Immature natural killer cell (primary cell): ENCODE data around the gene ZNF431. TPM values are rescaled to one million over a fixed set of nuclear protein-coding genes. Genes with fewer than 3 reads are reported as not detected.
A peak's percentile ranks its signal among the peaks of the same experiment; 100 is the strongest.
"Not testable (repeated sequence)": the region's sequence is repeated elsewhere in the genome, so short reads cannot be mapped to it uniquely, and the experiment has no call there.

ENCODE experiments used
- DNase-seq, 3 donors: peaks; one replicate each; pipeline ENCODE4 v3.0.0; 2022; ENCODE audit warnings: mixed read lengths in 1 of 3
- H3K27ac Mint-ChIP-seq, 6 donors: one replicate each; pipeline ENCODE4 v1.8.0; 2020; ENCODE audit warnings: mixed read lengths in 6 of 6, mild to moderate bottlenecking in 5 of 6, inconsistent platforms in 4 of 6, moderate library complexity in 3 of 6
- H3K27me3 Mint-ChIP-seq, 3 donors: one replicate each; pipeline ENCODE4 v1.8.0; 2020 to 2021; ENCODE audit warnings: low read depth in 3 of 3, mild to moderate bottlenecking in 3 of 3, mixed read lengths in 3 of 3, moderate library complexity in 3 of 3, inconsistent platforms in 1 of 3
- H3K36me3 Mint-ChIP-seq, 3 donors: one replicate each; pipeline ENCODE4 v1.8.0; 2020; ENCODE audit warnings: mixed read lengths in 3 of 3, inconsistent platforms in 2 of 3, mild to moderate bottlenecking in 2 of 3
- H3K4me1 Mint-ChIP-seq, 2 donors: one replicate each; pipeline ENCODE4 v1.8.0; 2020; ENCODE audit warnings: inconsistent platforms in 2 of 2, mild to moderate bottlenecking in 2 of 2, mixed read lengths in 2 of 2, moderate library complexity in 1 of 2
- H3K4me3 Mint-ChIP-seq, 5 donors: one replicate each; pipeline ENCODE4 v1.8.0; 2020; ENCODE audit warnings: mild to moderate bottlenecking in 5 of 5, mixed read lengths in 5 of 5, inconsistent platforms in 3 of 5, moderate library complexity in 3 of 5
- H3K9me3 Mint-ChIP-seq, 6 donors: one replicate each; pipeline ENCODE4 v1.8.0; 2020; ENCODE audit warnings: mild to moderate bottlenecking in 6 of 6, mixed read lengths in 6 of 6, inconsistent platforms in 4 of 6, moderate library complexity in 3 of 6
- polyA plus RNA-seq, 3 donors: library from polyadenylated mRNA; unstranded; fragments of 300-500 nt; fragmentation: Illumina TruSeq; gene quantifications; one replicate each; pipeline ENCODE4 v1.2.3, GENCODE V29; 2021

ZNF431 gene
- polyA plus RNA-seq, 3 donors from 2014 or later = 6.3 to 12.7 (median 7.6) TPM

- peaks cover 33 to 70% of the 10 kb centered on the region in 2 donors for H3K4me1 Mint-ChIP-seq
- H3K27me3 Mint-ChIP-seq = no peaks in the 10 kb centered on the region
- no peak for DNase-seq
- H3K4me3 Mint-ChIP-seq = no peak overlapping the region
- H3K9me3 Mint-ChIP-seq = peaks cover 0 to 4% (median 0%) of the 10 kb centered on the region in 6 donors
- H3K36me3 Mint-ChIP-seq = peaks cover 3 to 25% (median 15%) of the 10 kb centered on the region in 3 donors
- H3K27ac Mint-ChIP-seq = peak overlapping the region in 3 of 6 donors; percentile 4 to 46 (median 35)
Measured at GRCh38 chr19:21158523-21159135, 16.8 kb downstream of the ZNF431 start.

DNA sequence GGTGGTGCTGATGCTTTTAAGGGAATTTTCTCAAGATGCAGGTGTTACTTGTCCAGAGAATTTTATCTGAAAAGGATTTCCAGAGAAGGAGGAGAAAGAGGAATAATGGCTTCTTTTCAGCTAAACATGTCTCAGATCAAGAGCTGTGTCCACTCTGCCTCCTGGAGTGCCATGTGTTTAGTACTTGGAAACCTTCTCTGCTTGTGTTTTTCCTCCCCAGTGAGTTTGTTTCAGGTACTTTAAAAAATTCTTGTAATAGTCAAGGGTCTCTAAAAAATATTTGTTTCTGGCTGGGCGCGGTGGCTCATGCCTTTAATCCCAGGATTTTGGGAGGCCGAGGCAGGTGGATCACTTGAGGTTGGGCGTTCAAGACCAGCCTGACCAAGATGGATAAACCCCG is 22.7 kb downstream of the ZNF431 start:
- peaks cover 26 to 58% of the 10 kb centered on the region in 2 donors for H3K4me1 Mint-ChIP-seq
- peaks cover 0 to 2% (median 0%) of the 10 kb centered on the region in 3 donors for H3K27me3 Mint-ChIP-seq
- peaks cover 0 to 2% (median 0%) of the 10 kb centered on the region in 6 donors for H3K9me3 Mint-ChIP-seq
- no peak for DNase-seq
- no peak overlapping the region for H3K4me3 Mint-ChIP-seq
- peak overlapping the region in 2 of 6 donors; percentile 1 to 8 for H3K27ac Mint-ChIP-seq
- H3K36me3 Mint-ChIP-seq = peaks cover under 1 to 20% (median 19%) of the 10 kb centered on the region in 3 donors

GRCh38 chr19:21166436-21166835 is 24.6 kb downstream of the ZNF431 start:
- no peak overlapping the region for H3K4me3 Mint-ChIP-seq
- peaks cover 18 to 47% of the 10 kb centered on the region in 2 donors for H3K4me1 Mint-ChIP-seq
- H3K27me3 Mint-ChIP-seq = peaks cover 0 to 2% (median 0%) of the 10 kb centered on the region in 3 donors
- H3K36me3 Mint-ChIP-seq = peaks cover 14 to 30% (median 26%) of the 10 kb centered on the region in 3 donors
- DNase-seq = no peak
- H3K9me3 Mint-ChIP-seq = peaks cover 0 to 2% (median 0%) of the 10 kb centered on the region in 6 donors
- H3K27ac Mint-ChIP-seq = peak overlapping the region in 2 of 6 donors; percentile 17 to 19

DNA sequence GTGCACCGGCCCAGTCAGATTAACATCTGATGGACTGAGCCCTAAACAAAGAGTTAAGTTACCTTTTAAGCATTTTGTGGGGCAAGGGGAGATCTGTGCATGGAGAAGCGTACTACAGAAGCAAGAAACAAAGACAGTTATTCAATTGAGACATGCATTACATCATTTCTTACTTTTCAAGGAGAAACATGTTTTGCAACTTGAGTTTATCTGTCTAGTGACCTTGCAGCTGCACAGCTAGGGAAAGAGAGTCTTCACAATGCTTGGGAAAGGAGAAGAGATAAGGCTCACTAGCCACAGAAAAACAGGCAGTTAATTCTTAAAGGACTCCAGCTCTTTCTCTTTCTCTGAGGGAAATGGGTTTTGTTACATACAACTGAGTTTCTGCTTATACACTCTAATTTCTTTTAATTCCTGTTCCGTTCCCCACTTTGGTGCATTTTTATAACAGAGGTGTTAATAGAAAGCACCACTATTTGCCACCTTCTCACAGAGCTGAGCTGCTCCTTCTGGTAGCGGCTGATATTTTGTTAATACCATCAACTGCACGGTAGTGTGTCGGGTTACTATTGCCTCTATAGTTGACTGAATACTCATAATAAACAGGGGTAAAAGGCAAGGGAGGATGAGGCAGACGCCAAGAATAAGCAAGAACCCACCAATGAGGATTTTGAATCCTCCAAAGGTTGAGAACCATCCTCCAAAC is 55.9 kb downstream of the ZNF431 start:
- Mint-ChIP-seq H3K36me3 (no peaks in the 10 kb centered on the region), H3K4me1 (no peaks in the 10 kb centered on the region), H3K27ac (no peak overlapping the region), H3K4me3 (no peak overlapping the region), H3K27me3 (peaks cover 0 to 2% (median 2%) of the 10 kb centered on the region in 3 donors), H3K9me3 (peaks cover 0 to 18% (median 0%) of the 10 kb centered on the region in 6 donors)
- no peak for DNase-seq

DNA sequence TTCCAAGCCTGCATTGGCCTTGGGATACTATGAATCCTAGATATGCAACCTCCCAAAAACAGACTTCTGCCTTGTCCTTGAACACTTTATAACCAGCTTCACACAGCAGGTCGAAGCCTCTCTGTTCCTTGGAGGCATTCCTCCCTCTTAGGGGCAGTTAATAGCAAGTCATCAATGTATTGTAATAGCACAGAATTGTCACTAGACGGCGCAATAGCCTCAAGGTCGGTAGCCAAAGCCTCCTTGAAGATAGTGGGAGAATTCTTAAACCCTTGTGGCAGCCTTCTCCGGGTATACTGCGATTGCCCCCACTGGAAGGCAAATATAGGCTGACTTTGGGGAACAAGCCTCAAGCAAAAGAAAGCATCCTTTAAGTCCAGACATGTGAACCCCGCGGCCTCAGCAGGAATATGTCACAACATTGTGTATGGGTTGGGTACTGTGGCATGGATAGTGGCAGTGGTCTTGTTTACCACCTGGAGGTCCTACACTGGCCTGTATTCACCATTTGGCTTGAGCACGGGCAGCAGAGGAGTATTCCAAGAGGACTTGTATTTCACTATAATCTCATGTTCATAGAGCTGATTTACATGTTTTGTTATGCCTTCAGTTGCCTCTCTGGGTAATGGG is 61.1 kb downstream of the ZNF431 start:
- Mint-ChIP-seq H3K4me3 (no peak overlapping the region), H3K9me3 (peaks cover 0 to 1% (median 0%) of the 10 kb centered on the region in 6 donors), H3K4me1 (no peaks in the 10 kb centered on the region), H3K27me3 (peaks cover 1 to 7% (median 5%) of the 10 kb centered on the region in 3 donors), H3K27ac (no peak overlapping the region), H3K36me3 (no peaks in the 10 kb centered on the region)
- DNase-seq = peak in 2 of 3 donors; percentile 37 to 39

- Mint-ChIP-seq H3K27ac (peak overlapping the region in 1 of 6 donors; percentile 40), H3K27me3 (peaks cover 0 to 3% (median 1%) of the 10 kb centered on the region in 3 donors), H3K36me3 (no peaks in the 10 kb centered on the region), H3K4me1 (no peaks in the 10 kb centered on the region), H3K9me3 (peaks cover 0 to 1% (median 0%) of the 10 kb centered on the region in 6 donors), H3K4me3 (no peak overlapping the region)
- no peak for DNase-seq
Measured at GRCh38 chr19:21210037-21210621, 68.3 kb downstream of the ZNF431 start.

DNA sequence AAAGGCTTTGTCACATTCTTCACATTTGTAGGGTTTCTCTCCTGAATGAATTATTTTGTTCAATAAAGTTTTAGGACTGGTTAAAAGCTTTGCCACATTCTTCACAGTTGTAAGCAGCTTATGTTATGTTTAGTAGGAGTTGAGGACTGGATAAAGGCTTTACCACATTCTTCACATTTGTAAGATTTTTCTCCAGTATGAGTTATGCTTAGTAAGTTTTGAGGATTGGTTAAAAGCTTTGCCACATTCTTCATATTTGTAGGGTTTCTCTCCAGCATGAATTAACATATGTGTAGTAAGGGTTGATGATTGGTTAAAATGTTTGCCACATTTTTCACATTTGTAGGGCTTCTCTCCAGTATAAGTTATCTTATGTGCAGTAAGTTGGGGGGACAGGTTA is 79.9 kb downstream of the ZNF431 start:
- no peak for DNase-seq
- peaks cover 0 to 7% (median 0%) of the 10 kb centered on the region in 6 donors for H3K9me3 Mint-ChIP-seq
- H3K4me3 Mint-ChIP-seq = no peak overlapping the region
- H3K27ac Mint-ChIP-seq = no peak overlapping the region
- H3K27me3 Mint-ChIP-seq = peaks cover 0 to 3% (median 0%) of the 10 kb centered on the region in 3 donors
- no peaks in the 10 kb centered on the region for H3K4me1 Mint-ChIP-seq
- no peaks in the 10 kb centered on the region for H3K36me3 Mint-ChIP-seq

- not testable (repeated sequence) for H3K36me3 Mint-ChIP-seq, H3K4me3 Mint-ChIP-seq, DNase-seq, H3K4me1 Mint-ChIP-seq, H3K27me3 Mint-ChIP-seq
- H3K27ac Mint-ChIP-seq = peak overlapping the region in 1 of 6 donors; percentile 32
- H3K9me3 Mint-ChIP-seq = peaks cover 12 to 51% (median 39%) of the 10 kb centered on the region in 6 donors
Measured at GRCh38 chr19:21229938-21230337, 88.1 kb downstream of the ZNF431 start.

DNA sequence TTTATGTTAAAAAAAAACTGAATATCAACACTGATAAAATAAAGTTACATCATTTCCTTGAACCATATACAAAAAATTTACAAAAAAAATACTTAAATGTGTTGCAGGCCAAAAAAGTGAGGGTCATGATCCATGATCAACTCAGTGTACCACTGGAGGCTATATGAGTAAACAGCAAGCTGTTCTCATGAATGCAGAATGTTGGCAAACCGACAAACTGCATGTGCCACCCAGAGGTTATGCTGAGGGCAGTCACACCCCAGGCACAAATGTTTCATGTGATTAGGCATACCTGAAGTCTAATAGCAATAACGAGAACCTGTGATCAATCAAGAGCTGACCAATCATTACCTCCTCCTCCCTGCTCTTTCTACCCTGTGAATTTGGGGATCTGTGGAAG is 91.9 kb downstream of the ZNF431 start:
- no peak overlapping the region for H3K4me3 Mint-ChIP-seq
- H3K27ac Mint-ChIP-seq = no peak overlapping the region
- no peak for DNase-seq
- H3K9me3 Mint-ChIP-seq = peaks cover 9 to 50% (median 35%) of the 10 kb centered on the region in 6 donors
- peaks cover 0 to 8% (median 5%) of the 10 kb centered on the region in 3 donors for H3K36me3 Mint-ChIP-seq
- H3K27me3 Mint-ChIP-seq = peaks cover 3 to 7% (median 4%) of the 10 kb centered on the region in 3 donors
- H3K4me1 Mint-ChIP-seq = no peaks in the 10 kb centered on the region

DNA sequence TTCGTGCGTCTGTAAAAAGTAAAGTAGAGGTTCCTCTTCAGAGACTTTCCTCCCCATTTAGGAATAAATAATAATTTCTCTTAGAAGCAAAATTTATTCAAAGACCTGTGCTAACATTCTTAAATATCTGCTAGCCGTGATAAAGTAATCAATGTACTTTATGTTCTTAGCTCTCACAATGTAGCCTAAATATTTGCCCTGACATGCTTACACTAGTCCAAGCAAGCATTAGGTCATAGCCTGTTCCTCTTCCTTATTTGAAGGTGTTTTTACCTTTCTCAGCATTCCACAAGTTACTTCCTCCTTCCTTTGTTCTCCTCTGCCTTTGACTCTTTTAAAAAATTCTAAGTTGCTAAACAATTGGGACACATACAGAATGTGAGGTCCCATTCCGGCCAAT is 94.9 kb downstream of the ZNF431 start:
- H3K4me1 Mint-ChIP-seq, H3K27me3 Mint-ChIP-seq, H3K27ac Mint-ChIP-seq, DNase-seq, H3K36me3 Mint-ChIP-seq, H3K4me3 Mint-ChIP-seq: not testable (repeated sequence)
- H3K9me3 Mint-ChIP-seq = peaks cover 3 to 26% (median 7%) of the 10 kb centered on the region in 6 donors

DNA sequence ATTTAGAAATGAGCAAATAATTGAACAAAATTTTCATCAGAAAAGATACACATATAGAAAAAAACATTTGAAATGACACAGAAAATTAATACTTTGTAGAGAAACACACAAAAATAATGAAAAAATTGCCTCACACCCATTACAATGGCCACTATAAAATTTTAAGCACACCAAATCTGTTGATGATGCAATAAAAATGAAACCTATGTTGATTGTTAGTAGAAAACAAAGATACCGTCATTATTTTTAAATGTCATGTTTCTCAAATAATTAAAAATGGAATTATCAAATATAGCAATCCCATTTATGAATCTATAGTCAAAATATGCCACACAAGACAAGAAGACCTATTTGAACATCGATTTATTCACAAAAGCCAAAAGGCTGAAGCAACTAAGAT is 96.8 kb downstream of the ZNF431 start:
- H3K4me3 Mint-ChIP-seq = no peak overlapping the region
- no peaks in the 10 kb centered on the region for H3K4me1 Mint-ChIP-seq
- no peaks in the 10 kb centered on the region for H3K36me3 Mint-ChIP-seq
- no peak for DNase-seq
- peaks cover 0 to 17% (median 2%) of the 10 kb centered on the region in 6 donors for H3K9me3 Mint-ChIP-seq
- no peak overlapping the region for H3K27ac Mint-ChIP-seq
- peaks cover 3 to 4% (median 4%) of the 10 kb centered on the region in 3 donors for H3K27me3 Mint-ChIP-seq
